DND-41 (cell line): ENCODE measurements around the gene BNC1.

Experiments
- ATAC-seq: fragments of 200-7000 bp; cut with Tn5 transposase; 3 replicates; pipeline ENCODE4 v1.9.1; 2021; ENCODE audit warnings: low read depth; ENCODE audit not compliant: insufficient read depth
- DNase-seq: peaks from one replicate; pipeline ENCODE4 v3.0.0-alpha.2; 2020
- H2AFZ ChIP-seq: 2 replicates; pipeline ENCODE4 v1.6.0; 2012; ENCODE audit warnings: low read depth, low read length
- H3K27ac ChIP-seq: 2 replicates; pipeline ENCODE4 v1.5.1; 2012; ENCODE audit warnings: low read length, inconsistent platforms
- H3K27me3 ChIP-seq: fragments of 200-600 bp; sonication (generic); 2 replicates; pipeline ENCODE4 v1.6.0; 2012; ENCODE audit warnings: low read length, mild to moderate bottlenecking, inconsistent platforms; ENCODE audit not compliant: insufficient read depth, poor library complexity
- H3K36me3 ChIP-seq: 2 replicates; pipeline ENCODE4 v1.5.1; 2012; ENCODE audit warnings: low read length, inconsistent platforms; ENCODE audit not compliant: insufficient read depth
- H3K4me1 ChIP-seq: 2 replicates; pipeline ENCODE4 v1.5.1; 2012; ENCODE audit warnings: mild to moderate bottlenecking, low read length; ENCODE audit not compliant: insufficient read depth
- H3K4me2 ChIP-seq: 2 replicates; pipeline ENCODE4 v1.6.0; 2012; ENCODE audit warnings: mild to moderate bottlenecking, moderate library complexity, low read length, inconsistent platforms; ENCODE audit not compliant: insufficient read depth
- H3K4me3 ChIP-seq, 2 experiments: fragments of 200-600 bp in 1 of 2; shearing (Covaris generic) in 1 of 2; 2 replicates each; pipeline ENCODE4 v1.5.1; 2012 to 2016; ENCODE audit warnings: inconsistent platforms in 2 of 2, low read length in 2 of 2, mild to moderate bottlenecking in 2 of 2, low read depth in 1 of 2, moderate library complexity in 1 of 2
- H3K79me2 ChIP-seq: 2 replicates; pipeline ENCODE4 v1.6.0; 2012; ENCODE audit warnings: low read length, inconsistent platforms; ENCODE audit not compliant: insufficient read depth
- H3K9ac ChIP-seq: 2 replicates; pipeline ENCODE4 v1.6.0; 2012; ENCODE audit warnings: low read depth, mild to moderate bottlenecking, inconsistent platforms, low read length, moderate library complexity
- H3K9me3 ChIP-seq: 2 replicates; pipeline ENCODE4 v1.5.1; 2012; ENCODE audit warnings: low read length, moderate library complexity, mild to moderate bottlenecking, inconsistent platforms; ENCODE audit not compliant: insufficient read depth, severe bottlenecking
- H4K20me1 ChIP-seq: 2 replicates; pipeline ENCODE4 v1.6.0; 2012; ENCODE audit warnings: low read length; ENCODE audit not compliant: insufficient read depth
- EZH2 ChIP-seq: IDR thresholded peaks from 3 replicates; pipeline ENCODE4 v1.6.1; 2012; ENCODE audit warnings: borderline replicate concordance, low read depth, mild to moderate bottlenecking, moderate library complexity, low read length, inconsistent platforms; ENCODE audit not compliant: severe bottlenecking
- TF ChIP-seq, protein P1 (sequence below): IDR thresholded peaks from 2 replicates; pipeline ENCODE4 v1.5.1; 2012; ENCODE audit warnings: borderline replicate concordance, low read length, moderate library complexity, mild to moderate bottlenecking; ENCODE audit not compliant: poor library complexity, severe bottlenecking; ENCODE audit errors: extremely low read depth

BNC1 gene

GRCh38 chr15:83250781-83251180 lies 33.7 kb downstream of the BNC1 start:
- Histone ChIP-seq H3K9me3 (no peaks in the 10 kb centered on the region), H2AFZ (no peak overlapping the region), H3K27ac (no peak overlapping the region), H3K4me2 (no peak overlapping the region), H4K20me1 (no peaks in the 10 kb centered on the region), H3K9ac (no peak overlapping the region), H3K4me1 (no peaks in the 10 kb centered on the region), H3K36me3 (no peaks in the 10 kb centered on the region), H3K4me3 (no peak overlapping the region), H3K79me2 (no peaks in the 10 kb centered on the region), H3K27me3 (peaks cover 2% of the 10 kb centered on the region)
- no peak for TF ChIP-seq EZH2
- TF ChIP-seq, protein P1, sequence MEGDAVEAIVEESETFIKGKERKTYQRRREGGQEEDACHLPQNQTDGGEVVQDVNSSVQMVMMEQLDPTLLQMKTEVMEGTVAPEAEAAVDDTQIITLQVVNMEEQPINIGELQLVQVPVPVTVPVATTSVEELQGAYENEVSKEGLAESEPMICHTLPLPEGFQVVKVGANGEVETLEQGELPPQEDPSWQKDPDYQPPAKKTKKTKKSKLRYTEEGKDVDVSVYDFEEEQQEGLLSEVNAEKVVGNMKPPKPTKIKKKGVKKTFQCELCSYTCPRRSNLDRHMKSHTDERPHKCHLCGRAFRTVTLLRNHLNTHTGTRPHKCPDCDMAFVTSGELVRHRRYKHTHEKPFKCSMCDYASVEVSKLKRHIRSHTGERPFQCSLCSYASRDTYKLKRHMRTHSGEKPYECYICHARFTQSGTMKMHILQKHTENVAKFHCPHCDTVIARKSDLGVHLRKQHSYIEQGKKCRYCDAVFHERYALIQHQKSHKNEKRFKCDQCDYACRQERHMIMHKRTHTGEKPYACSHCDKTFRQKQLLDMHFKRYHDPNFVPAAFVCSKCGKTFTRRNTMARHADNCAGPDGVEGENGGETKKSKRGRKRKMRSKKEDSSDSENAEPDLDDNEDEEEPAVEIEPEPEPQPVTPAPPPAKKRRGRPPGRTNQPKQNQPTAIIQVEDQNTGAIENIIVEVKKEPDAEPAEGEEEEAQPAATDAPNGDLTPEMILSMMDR, result no peak
- ATAC-seq (no peak), DNase-seq (no peak)

DNA sequence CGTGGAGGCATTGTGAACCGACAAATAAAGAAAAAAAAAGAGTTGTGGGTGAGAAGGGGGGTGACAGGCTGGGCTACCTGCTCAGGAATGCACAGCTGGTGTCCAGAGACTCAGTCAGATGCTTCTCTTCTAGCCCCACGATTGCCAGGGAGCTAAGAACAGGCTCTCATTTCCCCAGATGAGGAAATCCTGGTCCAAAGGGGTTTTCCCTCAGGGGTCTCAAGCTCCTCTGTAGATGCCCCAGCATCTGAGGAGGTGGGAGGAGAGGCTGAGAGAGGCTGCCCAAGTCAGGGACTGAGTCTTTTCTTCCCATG lies 35.5 kb downstream of the BNC1 start:
- no peak for DNase-seq

DNA sequence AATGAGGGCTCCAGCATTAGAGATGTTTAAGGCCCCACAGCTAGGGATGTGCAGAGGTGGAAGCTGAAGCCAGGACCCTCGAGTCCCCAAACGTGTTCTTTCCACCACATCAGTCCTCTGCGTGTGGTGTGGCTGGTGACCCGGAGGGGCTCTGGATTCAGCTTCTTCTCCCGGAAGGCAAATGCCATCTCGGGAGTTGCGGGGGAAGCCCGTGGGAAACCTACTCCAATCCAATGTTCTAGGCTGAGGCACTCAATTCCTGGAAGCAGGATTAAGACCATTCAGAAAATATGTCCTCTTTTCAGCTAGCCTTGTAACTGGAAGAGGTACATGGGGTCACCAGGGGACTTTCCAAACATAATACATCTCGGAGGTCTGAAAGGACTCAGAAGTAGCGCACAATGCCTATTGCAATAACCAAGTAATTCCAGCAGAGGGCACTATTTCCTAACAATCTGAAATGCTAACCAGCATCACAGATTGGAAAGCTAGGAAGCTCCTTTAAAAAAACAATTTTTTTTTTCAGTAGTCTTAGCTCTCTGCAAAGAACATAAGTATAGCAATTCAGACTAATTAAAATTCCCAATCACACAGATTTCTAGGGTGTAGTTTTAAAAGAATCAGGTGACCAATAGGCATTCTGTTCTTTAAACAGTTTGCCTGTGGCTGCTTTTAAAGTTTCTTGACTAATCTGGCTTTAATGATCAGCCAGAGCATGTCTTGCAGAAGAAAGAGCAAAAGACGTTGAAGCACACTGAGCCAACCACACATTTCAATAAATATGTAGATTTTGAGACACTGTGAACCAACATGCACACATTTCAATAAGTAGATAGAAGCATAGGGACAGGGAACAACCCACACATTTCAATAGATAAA lies 36.1 kb downstream of the BNC1 start:
- Histone ChIP-seq H2AFZ (no peak overlapping the region), H3K79me2 (no peaks in the 10 kb centered on the region), H3K4me3 (no peak overlapping the region), H3K36me3 (no peaks in the 10 kb centered on the region), H3K9ac (no peak overlapping the region), H3K4me2 (no peak overlapping the region), H3K9me3 (no peaks in the 10 kb centered on the region), H3K27me3 (peaks cover 2% of the 10 kb centered on the region), H3K4me1 (no peaks in the 10 kb centered on the region), H4K20me1 (no peaks in the 10 kb centered on the region), H3K27ac (no peak overlapping the region)
- DNase-seq (peak; percentile 28), ATAC-seq (0 out of 3 replicates have a peak, but pooled peaks have one; percentile 53)
- no peak for TF ChIP-seq EZH2
- TF ChIP-seq, protein P1, result peak; percentile 85

More for the DNA sequence above, 35.5 kb downstream of the BNC1 start:
- Histone ChIP-seq H3K27me3 (no peaks in the 10 kb centered on the region), H3K79me2 (no peaks in the 10 kb centered on the region), H3K27ac (no peak overlapping the region), H3K9me3 (no peaks in the 10 kb centered on the region), H3K4me3 (no peak overlapping the region), H4K20me1 (no peaks in the 10 kb centered on the region), H3K4me1 (no peaks in the 10 kb centered on the region), H2AFZ (no peak overlapping the region), H3K36me3 (no peaks in the 10 kb centered on the region), H3K9ac (no peak overlapping the region), H3K4me2 (no peak overlapping the region)
- ATAC-seq, result no peak
- TF ChIP-seq EZH2, result no peak
- TF ChIP-seq, protein P1, result no peak
